DND-41 (cell line): ENCODE results near the gene VSTM2B.

ENCODE experiments used
- EZH2 ChIP-seq: IDR thresholded peaks from 3 replicates; pipeline ENCODE4 v1.6.1; 2012; ENCODE audit warnings: borderline replicate concordance, low read depth, mild to moderate bottlenecking, moderate library complexity, low read length, inconsistent platforms; ENCODE audit not compliant: severe bottlenecking
- TF ChIP-seq, protein P1 (sequence below): IDR thresholded peaks from 2 replicates; pipeline ENCODE4 v1.5.1; 2012; ENCODE audit warnings: borderline replicate concordance, low read length, moderate library complexity, mild to moderate bottlenecking; ENCODE audit not compliant: poor library complexity, severe bottlenecking; ENCODE audit errors: extremely low read depth

DNA sequence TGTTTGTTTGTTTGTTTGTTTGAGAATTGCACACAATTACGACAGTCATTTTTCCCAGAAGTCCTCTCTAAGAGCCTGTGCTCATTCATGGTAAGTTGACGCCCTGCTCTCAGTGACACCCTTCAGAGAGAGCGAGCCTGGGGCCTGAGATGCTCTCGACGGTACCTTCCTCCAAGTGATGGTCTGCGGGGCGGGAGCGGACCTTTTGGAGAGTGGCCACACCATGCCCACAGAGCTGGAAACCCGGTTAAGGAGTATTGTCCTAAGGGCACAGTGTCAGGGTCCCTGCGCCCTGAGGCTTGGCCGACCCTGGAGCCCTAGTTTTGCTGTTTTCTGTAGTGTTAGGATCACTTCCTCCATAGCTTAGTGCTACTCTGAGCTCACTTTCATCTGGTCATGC lies 83.8 kb downstream of the VSTM2B start:
- TF ChIP-seq, protein P1, sequence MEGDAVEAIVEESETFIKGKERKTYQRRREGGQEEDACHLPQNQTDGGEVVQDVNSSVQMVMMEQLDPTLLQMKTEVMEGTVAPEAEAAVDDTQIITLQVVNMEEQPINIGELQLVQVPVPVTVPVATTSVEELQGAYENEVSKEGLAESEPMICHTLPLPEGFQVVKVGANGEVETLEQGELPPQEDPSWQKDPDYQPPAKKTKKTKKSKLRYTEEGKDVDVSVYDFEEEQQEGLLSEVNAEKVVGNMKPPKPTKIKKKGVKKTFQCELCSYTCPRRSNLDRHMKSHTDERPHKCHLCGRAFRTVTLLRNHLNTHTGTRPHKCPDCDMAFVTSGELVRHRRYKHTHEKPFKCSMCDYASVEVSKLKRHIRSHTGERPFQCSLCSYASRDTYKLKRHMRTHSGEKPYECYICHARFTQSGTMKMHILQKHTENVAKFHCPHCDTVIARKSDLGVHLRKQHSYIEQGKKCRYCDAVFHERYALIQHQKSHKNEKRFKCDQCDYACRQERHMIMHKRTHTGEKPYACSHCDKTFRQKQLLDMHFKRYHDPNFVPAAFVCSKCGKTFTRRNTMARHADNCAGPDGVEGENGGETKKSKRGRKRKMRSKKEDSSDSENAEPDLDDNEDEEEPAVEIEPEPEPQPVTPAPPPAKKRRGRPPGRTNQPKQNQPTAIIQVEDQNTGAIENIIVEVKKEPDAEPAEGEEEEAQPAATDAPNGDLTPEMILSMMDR, result no peak
- TF ChIP-seq EZH2, result no peak
